Measurements from ENCODE around the gene PSMG4. TPM values are rescaled to one million over a fixed set of nuclear protein-coding genes. Genes with fewer than 3 reads are reported as not detected.
"Not testable (repeated sequence)": the region's sequence is repeated elsewhere in the genome, so short reads cannot be mapped to it uniquely, and the experiment has no call there.

PSMG4 gene
- total RNA-seq, 1 donor from 2014 or later, result 24.1 TPM

- no peak overlapping the region for H3K27ac Mint-ChIP-seq
- no peaks in the 10 kb centered on the region for H3K9me3 Mint-ChIP-seq
- no peak for DNase-seq (ENCODE audit: extremely low spot score, unreplicated experiment)
- peaks cover 14% of the 10 kb centered on the region for H3K27me3 Mint-ChIP-seq
- H3K4me1 Mint-ChIP-seq (ENCODE audit: unreplicated experiment), result peaks cover 12% of the 10 kb centered on the region
- H3K36me3 Mint-ChIP-seq, result peaks cover 10% of the 10 kb centered on the region
- TF ChIP-seq, protein P1, sequence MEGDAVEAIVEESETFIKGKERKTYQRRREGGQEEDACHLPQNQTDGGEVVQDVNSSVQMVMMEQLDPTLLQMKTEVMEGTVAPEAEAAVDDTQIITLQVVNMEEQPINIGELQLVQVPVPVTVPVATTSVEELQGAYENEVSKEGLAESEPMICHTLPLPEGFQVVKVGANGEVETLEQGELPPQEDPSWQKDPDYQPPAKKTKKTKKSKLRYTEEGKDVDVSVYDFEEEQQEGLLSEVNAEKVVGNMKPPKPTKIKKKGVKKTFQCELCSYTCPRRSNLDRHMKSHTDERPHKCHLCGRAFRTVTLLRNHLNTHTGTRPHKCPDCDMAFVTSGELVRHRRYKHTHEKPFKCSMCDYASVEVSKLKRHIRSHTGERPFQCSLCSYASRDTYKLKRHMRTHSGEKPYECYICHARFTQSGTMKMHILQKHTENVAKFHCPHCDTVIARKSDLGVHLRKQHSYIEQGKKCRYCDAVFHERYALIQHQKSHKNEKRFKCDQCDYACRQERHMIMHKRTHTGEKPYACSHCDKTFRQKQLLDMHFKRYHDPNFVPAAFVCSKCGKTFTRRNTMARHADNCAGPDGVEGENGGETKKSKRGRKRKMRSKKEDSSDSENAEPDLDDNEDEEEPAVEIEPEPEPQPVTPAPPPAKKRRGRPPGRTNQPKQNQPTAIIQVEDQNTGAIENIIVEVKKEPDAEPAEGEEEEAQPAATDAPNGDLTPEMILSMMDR (conservative IDR thresholded peaks at IDR 0.05), result no peak
- no peak overlapping the region for H3K4me3 Mint-ChIP-seq
Measured at GRCh38 chr6:3244003-3244831, 14.5 kb upstream of the PSMG4 start.

GRCh38 chr6:3244832-3245161 is 13.9 kb upstream of the PSMG4 start:
- Mint-ChIP-seq H3K27me3 (peaks cover 10% of the 10 kb centered on the region), H3K4me1 (ENCODE audit: unreplicated experiment) (peaks cover 16% of the 10 kb centered on the region)
- H3K4me3 Mint-ChIP-seq; DNase-seq (ENCODE audit: extremely low spot score, unreplicated experiment); H3K27ac Mint-ChIP-seq; H3K9me3 Mint-ChIP-seq; H3K36me3 Mint-ChIP-seq: not testable (repeated sequence)

- no peak for DNase-seq (ENCODE audit: extremely low spot score, unreplicated experiment)
- Mint-ChIP-seq H3K27me3 (peaks cover 6% of the 10 kb centered on the region), H3K4me1 (ENCODE audit: unreplicated experiment) (peaks cover 16% of the 10 kb centered on the region), H3K4me3 (no peak overlapping the region), H3K27ac (no peak overlapping the region), H3K36me3 (peaks cover 10% of the 10 kb centered on the region), H3K9me3 (no peaks in the 10 kb centered on the region)
- TF ChIP-seq, protein P1 (conservative IDR thresholded peaks at IDR 0.05), result no peak
Measured at GRCh38 chr6:3245216-3245615, 13.5 kb upstream of the PSMG4 start.

DNA sequence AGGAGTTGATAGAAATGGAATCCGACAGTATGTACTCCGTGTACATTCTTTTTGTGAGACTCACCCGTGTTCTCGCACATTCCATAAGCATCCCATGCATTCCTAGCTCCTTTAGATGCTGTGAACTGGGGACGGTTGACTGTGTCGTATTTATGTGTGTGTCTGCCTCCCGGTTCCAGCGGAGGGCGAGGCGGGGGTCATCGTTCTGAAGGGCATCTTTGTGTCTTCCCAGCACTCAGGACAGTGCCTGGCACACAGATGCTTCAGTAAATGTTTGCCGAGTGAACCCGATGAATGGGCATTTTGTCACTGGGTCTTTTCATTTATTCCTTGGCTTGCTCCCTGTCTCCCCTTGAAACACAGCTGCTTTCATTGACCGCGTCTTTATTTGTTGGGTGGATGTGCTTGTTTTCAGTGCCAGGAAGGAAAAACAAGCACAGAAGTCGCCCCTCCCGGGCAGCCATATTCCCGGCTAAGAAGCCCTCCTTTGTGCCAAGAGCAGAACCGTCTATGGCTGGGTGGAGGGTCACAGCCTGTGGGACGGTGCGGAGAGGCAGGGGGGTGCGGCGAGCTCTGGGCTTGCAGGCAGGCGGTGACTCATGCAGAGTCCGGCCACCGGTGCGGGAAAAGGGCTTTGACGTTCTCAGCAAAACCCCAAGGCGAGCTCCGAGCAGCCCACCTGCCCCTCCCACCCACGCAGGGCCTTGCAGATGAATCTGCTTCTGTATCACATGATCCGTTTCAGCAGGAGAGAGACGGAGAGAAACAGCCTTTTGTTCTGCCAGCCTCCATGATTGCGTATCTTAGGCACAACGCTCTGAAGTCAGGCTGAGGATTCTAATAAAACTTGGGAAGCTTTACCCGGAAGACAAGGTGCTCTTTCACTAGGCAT is 11.2 kb upstream of the PSMG4 start:
- TF ChIP-seq, protein P1 (conservative IDR thresholded peaks at IDR 0.05), result no peak

DNA sequence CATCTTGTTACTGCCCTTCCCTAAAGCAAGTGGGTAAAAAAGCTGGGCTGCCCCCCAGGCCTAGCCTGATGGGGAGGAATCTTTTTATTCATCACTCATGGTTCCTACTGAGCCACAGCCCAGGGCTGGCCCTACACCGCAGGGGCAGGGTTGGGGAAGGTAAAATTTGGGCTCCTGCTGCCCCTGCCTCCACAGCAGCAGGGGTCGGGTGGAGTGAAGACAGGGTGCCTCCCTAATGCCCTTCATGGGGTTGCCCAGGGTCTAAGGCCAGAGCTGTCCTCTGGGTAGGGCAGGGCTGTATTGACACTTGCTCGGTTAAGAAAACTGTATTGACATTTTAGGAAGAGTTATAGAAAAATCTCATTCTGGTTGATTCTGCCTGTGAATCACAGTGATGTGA is 8.9 kb upstream of the PSMG4 start:
- Mint-ChIP-seq H3K27ac (no peak overlapping the region), H3K4me3 (no peak overlapping the region), H3K4me1 (ENCODE audit: unreplicated experiment) (peaks cover 23% of the 10 kb centered on the region), H3K9me3 (peaks cover 6% of the 10 kb centered on the region), H3K27me3 (peaks cover 3% of the 10 kb centered on the region), H3K36me3 (no peaks in the 10 kb centered on the region)
- TF ChIP-seq, protein P1 (conservative IDR thresholded peaks at IDR 0.05), result no peak
- no peak for DNase-seq (ENCODE audit: extremely low spot score, unreplicated experiment)

More for the DNA sequence above, 11.2 kb upstream of the PSMG4 start:
- Mint-ChIP-seq H3K4me3 (peak overlapping the region; percentile 63), H3K36me3 (peaks cover 7% of the 10 kb centered on the region), H3K4me1 (ENCODE audit: unreplicated experiment) (peaks cover 23% of the 10 kb centered on the region), H3K27me3 (peaks cover 8% of the 10 kb centered on the region), H3K27ac (peak overlapping the region; percentile 78), H3K9me3 (no peaks in the 10 kb centered on the region)
- no peak for DNase-seq (ENCODE audit: extremely low spot score, unreplicated experiment)

DNA sequence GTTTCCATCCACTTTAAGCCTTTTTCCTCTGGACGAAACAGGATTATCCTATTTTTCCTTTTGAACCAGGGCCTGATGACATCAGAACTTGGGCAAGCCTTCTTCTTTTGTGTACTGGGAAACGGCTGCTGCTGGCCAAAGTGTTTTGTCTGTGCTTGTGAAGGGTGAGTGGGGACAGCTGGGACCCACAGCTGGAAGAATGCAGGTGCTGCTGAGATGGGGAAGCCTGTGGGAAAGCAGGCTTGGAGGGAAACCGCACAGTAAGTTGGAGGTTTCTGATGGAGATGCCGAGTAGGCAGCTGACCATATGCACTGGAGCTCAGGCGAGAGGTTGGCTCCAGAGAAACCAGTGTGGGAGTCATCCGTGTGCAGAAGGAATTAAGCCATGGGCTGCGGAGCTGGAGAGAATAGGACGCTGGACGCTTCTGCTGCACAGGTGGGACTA is 8.5 kb upstream of the PSMG4 start:
- H3K27me3 Mint-ChIP-seq, result peaks cover 4% of the 10 kb centered on the region
- TF ChIP-seq, protein P1 (conservative IDR thresholded peaks at IDR 0.05), result no peak
- DNase-seq (ENCODE audit: extremely low spot score, unreplicated experiment), result no peak
- H3K4me3 Mint-ChIP-seq, result no peak overlapping the region
- peaks cover 10% of the 10 kb centered on the region for H3K9me3 Mint-ChIP-seq
- peaks cover 23% of the 10 kb centered on the region for H3K4me1 Mint-ChIP-seq (ENCODE audit: unreplicated experiment)
- no peak overlapping the region for H3K27ac Mint-ChIP-seq
- no peaks in the 10 kb centered on the region for H3K36me3 Mint-ChIP-seq

Measured in type B pancreatic cell (in vitro differentiated cells).